ENCODE data around the gene UGT1A8.

Gene UGT1A8

GRCh38 chr2:233769260-233769659 is 151.8 kb downstream of the UGT1A8 start:
- TF ChIP-seq CTCF (IDR thresholded peaks at IDR 0.05) = no peak
- Histone ChIP-seq H3K4me1 (ENCODE audit: control insufficient read depth in 1 of 2, insufficient read depth in 1 of 2, low read depth in 1 of 2, low read length in 1 of 2) (no peaks in the 10 kb centered on the region), H3K36me3 (no peaks in the 10 kb centered on the region), H3K9me3 (no peaks in the 10 kb centered on the region), H3K27me3 (peaks cover 2% of the 10 kb centered on the region), H3K27ac (no peak overlapping the region), H3K4me3 (ENCODE audit: low read depth in 1 of 2, low read length in 1 of 2) (no peak overlapping the region)

- Histone ChIP-seq H3K36me3 (no peaks in the 10 kb centered on the region), H3K9me3 (no peaks in the 10 kb centered on the region), H3K4me3 (ENCODE audit: low read depth in 1 of 2, low read length in 1 of 2) (no peak overlapping the region), H3K27me3 (no peaks in the 10 kb centered on the region), H3K27ac (no peak overlapping the region), H3K4me1 (ENCODE audit: control insufficient read depth in 1 of 2, insufficient read depth in 1 of 2, low read depth in 1 of 2, low read length in 1 of 2) (no peaks in the 10 kb centered on the region)
- no peak for TF ChIP-seq CTCF (IDR thresholded peaks at IDR 0.05)
Measured at GRCh38 chr2:233772153-233772552, 154.7 kb downstream of the UGT1A8 start.

- Histone ChIP-seq H3K36me3 (no peaks in the 10 kb centered on the region), H3K9me3 (no peaks in the 10 kb centered on the region), H3K4me1 (ENCODE audit: control insufficient read depth in 1 of 2, insufficient read depth in 1 of 2, low read depth in 1 of 2, low read length in 1 of 2) (no peaks in the 10 kb centered on the region), H3K27me3 (no peaks in the 10 kb centered on the region), H3K27ac (no peak overlapping the region), H3K4me3 (ENCODE audit: low read depth in 1 of 2, low read length in 1 of 2) (no peak overlapping the region)
- TF ChIP-seq CTCF (IDR thresholded peaks at IDR 0.05) = no peak
Measured at GRCh38 chr2:233772583-233772982, 155.2 kb downstream of the UGT1A8 start.

GRCh38 chr2:233773854-233774253 is 156.4 kb downstream of the UGT1A8 start:
- no peak overlapping the region for H3K4me3 ChIP-seq (ENCODE audit: low read depth in 1 of 2, low read length in 1 of 2)
- no peaks in the 10 kb centered on the region for H3K36me3 ChIP-seq
- H3K27ac ChIP-seq = no peak overlapping the region
- no peaks in the 10 kb centered on the region for H3K4me1 ChIP-seq (ENCODE audit: control insufficient read depth in 1 of 2, insufficient read depth in 1 of 2, low read depth in 1 of 2, low read length in 1 of 2)
- H3K27me3 ChIP-seq = no peaks in the 10 kb centered on the region
- no peak for TF ChIP-seq CTCF (IDR thresholded peaks at IDR 0.05)
- H3K9me3 ChIP-seq = no peaks in the 10 kb centered on the region

GRCh38 chr2:233775414-233775813 is 158.0 kb downstream of the UGT1A8 start:
- Histone ChIP-seq H3K27ac (no peak overlapping the region), H3K4me3 (ENCODE audit: low read depth in 1 of 2, low read length in 1 of 2) (no peak overlapping the region), H3K36me3 (no peaks in the 10 kb centered on the region), H3K9me3 (no peaks in the 10 kb centered on the region), H3K27me3 (no peaks in the 10 kb centered on the region), H3K4me1 (ENCODE audit: control insufficient read depth in 1 of 2, insufficient read depth in 1 of 2, low read depth in 1 of 2, low read length in 1 of 2) (no peaks in the 10 kb centered on the region)
- TF ChIP-seq CTCF (IDR thresholded peaks at IDR 0.05) = no peak

GRCh38 chr2:233778030-233778429 is 160.6 kb downstream of the UGT1A8 start, which contains the start of gene MROH2A:
Gene MROH2A (plus strand): TSS chr2:233778330. CDS start chr2:233779359, 1,029 bp downstream.
- H3K27me3 ChIP-seq = no peaks in the 10 kb centered on the region

More at GRCh38 chr2:233778030-233778429, 160.6 kb downstream of the UGT1A8 start, which contains the start of gene MROH2A:
- no peak within 1 kb of the TSS for H3K4me3 ChIP-seq (ENCODE audit: low read depth in 1 of 2, low read length in 1 of 2)
- H3K9me3 ChIP-seq = no peaks in the 10 kb centered on the region
- TF ChIP-seq CTCF (IDR thresholded peaks at IDR 0.05) = no peak
- no peak within 1 kb of the TSS for H3K27ac ChIP-seq
- H3K36me3 ChIP-seq = no peaks in the 10 kb centered on the region
- no peaks in the 10 kb centered on the region for H3K4me1 ChIP-seq (ENCODE audit: control insufficient read depth in 1 of 2, insufficient read depth in 1 of 2, low read depth in 1 of 2, low read length in 1 of 2)

All from neutrophil (primary cell).